ENCODE results near the gene POMT1.

- no peak for TF ChIP-seq CTCF (IDR thresholded peaks at IDR 0.05)
- no peak for TF ChIP-seq POLR2A (IDR thresholded peaks at IDR 0.05)
Measured at GRCh38 chr9:131554843-131555351, 52.2 kb downstream of the POMT1 start.

All from body of pancreas (tissue), 4 donors.